HG03108 (cell line): ENCODE measurements around the gene BTBD8.

ENCODE experiments used
- ATAC-seq: cut with Tn5 transposase; IDR thresholded peaks from one replicate; pipeline ENCODE4 v1.9.1; 2021; ENCODE audit warnings: moderate library complexity; ENCODE audit not compliant: unreplicated experiment

BTBD8 gene

GRCh38 chr1:92188436-92189255 lies 108.5 kb downstream of the BTBD8 start:
- no peak for ATAC-seq

- ATAC-seq = no peak
Measured at GRCh38 chr1:92191726-92192125, 111.6 kb downstream of the BTBD8 start.

DNA sequence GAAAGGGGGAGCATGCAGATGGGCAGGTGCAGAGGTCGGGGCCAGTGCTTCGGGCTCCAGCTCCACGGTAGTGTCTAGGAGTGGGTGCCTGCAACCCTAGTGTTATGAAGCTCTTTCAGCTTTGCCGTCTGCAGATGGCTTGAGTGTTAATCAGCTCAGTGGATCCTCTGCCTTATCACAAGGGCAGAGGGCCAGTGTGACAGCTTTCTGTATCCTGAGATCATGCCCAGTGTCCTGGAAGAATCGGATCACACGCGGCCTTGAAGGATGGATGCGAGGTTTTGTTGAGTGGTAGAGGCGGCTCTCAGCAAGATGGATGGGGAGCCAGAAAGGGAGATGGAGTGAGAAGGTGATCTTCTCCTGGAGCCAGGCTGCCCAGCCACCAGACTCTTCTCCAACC lies 112.1 kb downstream of the BTBD8 start:
- no peak for ATAC-seq

- ATAC-seq = no peak
Measured at GRCh38 chr1:92194511-92194910, 114.4 kb downstream of the BTBD8 start.

GRCh38 chr1:92201973-92202372 lies 121.8 kb downstream of the BTBD8 start:
- ATAC-seq = no peak

GRCh38 chr1:92203105-92203504 lies 123.0 kb downstream of the BTBD8 start:
- ATAC-seq = no peak

DNA sequence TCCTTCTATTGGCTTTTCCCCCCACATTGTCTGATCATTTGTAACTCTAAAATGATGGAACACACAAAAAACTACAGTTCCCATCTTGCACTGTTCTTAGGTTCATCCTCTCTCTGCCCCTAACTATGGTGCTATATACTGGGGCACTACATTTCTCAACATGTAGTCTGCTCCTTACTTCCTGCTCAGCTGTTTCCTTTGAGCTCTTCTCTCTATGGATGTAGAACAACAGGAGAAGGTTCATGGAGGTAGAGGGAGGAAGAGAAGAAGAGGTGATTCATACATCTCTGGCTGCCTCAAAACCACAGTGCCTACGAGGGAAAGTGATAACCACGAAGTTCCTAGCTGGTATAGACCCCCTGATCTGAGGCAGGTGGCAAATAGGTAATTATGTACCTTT lies 130.6 kb downstream of the BTBD8 start:
- ATAC-seq = no peak

DNA sequence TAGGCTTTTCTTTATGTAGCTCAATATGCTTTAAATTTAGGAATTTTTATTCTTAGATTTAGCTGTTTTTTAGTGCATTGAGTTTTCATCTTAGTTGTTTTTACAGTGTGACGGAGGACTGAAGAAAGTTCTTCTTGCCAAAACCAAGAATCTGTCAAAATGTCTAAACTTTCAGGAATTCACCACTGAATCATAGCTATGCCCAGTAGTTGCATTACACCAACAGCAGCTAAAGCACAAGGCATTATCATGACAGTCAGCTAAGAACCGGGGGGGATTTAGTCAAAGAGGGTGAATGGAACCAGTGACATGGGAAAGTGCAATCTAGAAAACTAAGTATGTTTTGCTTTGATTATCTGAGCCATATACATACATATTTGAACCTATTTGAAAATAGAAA lies 131.0 kb downstream of the BTBD8 start:
- ATAC-seq = no peak

DNA sequence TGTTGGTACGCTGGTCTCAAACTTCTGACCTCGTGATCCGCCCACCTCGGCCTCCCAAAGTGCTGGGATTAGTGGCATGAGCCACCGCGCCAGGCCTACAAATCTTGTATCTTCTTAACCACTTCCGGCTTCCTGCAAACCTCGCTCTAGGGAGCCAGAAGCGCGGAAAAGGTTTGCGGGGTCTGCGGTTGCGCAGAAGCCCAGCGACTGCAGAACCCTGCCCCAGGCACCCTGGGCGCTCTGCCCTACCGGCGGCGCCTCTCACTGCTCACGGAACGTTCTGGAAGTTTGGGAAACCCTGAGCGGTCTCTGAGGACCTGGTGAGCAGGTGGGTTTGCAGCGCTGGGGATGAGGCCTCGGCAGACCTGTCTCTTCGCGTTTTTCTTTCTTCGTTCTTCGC lies 137.6 kb downstream of the BTBD8 start, which contains the start of gene C1orf146:
Gene C1orf146, plus strand, starts transcription at position 195 of the 400 bp plus-strand sequence. CDS start 13,506 bp downstream, outside the sequence.
- no peak for ATAC-seq

DNA sequence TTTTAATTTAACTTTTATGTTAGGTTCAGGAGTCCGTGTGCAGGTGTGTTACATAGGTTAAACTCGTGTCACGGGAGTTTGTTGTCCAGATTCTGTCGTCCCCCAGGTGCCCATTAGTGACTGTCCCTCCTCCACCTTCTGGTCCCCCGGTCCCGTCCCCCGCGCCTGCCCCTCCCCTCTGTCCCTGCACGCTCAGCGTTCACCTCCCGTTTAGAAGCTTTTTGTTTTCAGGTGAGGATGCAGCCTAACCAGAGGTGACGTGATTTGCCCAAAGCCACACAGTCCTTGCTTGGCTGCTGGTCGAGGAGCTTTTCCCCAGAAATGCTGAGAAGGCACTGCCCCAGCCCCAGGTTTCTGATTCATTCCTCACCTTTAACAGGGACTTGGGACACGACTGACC lies 138.4 kb downstream of the BTBD8 start:
- no peak for ATAC-seq

DNA sequence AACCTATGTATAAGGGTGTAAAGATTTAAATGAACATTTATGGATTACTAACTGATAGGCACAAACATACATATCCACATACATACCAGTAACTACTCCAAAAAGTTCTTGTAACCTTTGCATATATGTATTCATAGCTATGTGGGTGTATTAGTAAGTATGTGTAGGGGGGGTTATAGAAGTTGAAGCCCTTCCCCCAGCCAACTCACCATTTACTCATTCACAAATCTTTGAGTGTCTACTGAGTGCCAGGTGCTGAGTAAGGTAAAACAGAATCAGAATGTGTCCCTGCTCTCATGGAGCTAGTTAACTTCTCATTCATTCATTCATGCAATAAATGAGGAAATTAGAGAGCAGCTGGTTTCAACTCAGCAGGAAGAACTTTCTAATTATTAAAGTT lies 138.9 kb downstream of the BTBD8 start:
- no peak for ATAC-seq

DNA sequence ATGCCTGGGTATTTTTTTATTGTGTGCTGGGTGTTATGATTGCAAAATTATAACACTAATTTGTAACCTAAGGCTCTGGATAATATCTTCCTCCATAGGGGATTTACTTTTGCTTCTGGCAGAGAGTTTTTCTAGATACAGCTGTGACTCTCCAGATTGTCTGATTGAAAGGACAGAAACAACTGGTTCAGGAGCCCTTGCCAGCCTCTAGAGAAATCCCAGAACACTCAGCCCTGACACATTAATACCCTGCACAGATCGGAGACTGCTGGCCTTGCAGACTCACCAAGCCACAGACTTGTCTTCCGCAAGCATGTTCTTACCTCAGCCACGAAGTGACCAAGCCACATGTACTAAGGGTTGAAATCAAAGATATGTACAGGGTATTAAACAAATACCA lies 148.3 kb downstream of the BTBD8 start:
- no peak for ATAC-seq

GRCh38 chr1:92230736-92231135 lies 150.6 kb downstream of the BTBD8 start:
- no peak for ATAC-seq
